NT2/D1 (cell line): Measurements from ENCODE around the gene GSG1L.

ENCODE experiments used
- DNase-seq: peaks from one replicate; pipeline ENCODE4 v3.0.0-alpha.2; 2011; ENCODE audit warnings: low read depth, low spot score
- H3K27me3 ChIP-seq: 2 replicates; pipeline ENCODE4 v1.6.0; 2011; ENCODE audit warnings: mild to moderate bottlenecking; ENCODE audit not compliant: insufficient read length, insufficient read depth
- H3K36me3 ChIP-seq: 2 replicates; pipeline ENCODE4 v1.6.1; 2011; ENCODE audit warnings: mild to moderate bottlenecking, low read length, mixed read lengths; ENCODE audit not compliant: insufficient read depth, insufficient read length
- H3K4me1 ChIP-seq: 2 replicates; pipeline ENCODE4 v1.5.1; 2011; ENCODE audit not compliant: insufficient read depth, insufficient read length
- H3K4me3 ChIP-seq: 2 replicates; pipeline ENCODE4 v1.5.1; 2011; ENCODE audit warnings: low read depth; ENCODE audit not compliant: insufficient read length
- H3K9ac ChIP-seq: 2 replicates; pipeline ENCODE4 v1.6.0; 2011; ENCODE audit warnings: low read depth; ENCODE audit not compliant: insufficient read length
- H3K9me3 ChIP-seq: 2 replicates; pipeline ENCODE4 v1.5.1; 2011; ENCODE audit warnings: mild to moderate bottlenecking, low read length; ENCODE audit not compliant: insufficient read depth
- SUZ12 ChIP-seq: IDR thresholded peaks from 2 replicates; pipeline ENCODE4 v1.6.1; 2011; ENCODE audit not compliant: insufficient read length, insufficient read depth; ENCODE audit errors: extremely low read depth
- YY1 ChIP-seq: IDR thresholded peaks from 2 replicates; pipeline ENCODE4 v1.6.1; 2011; ENCODE audit not compliant: insufficient read length, insufficient read depth
- ZNF274 ChIP-seq: IDR thresholded peaks from 2 replicates; pipeline ENCODE4 v1.6.1; 2011; ENCODE audit warnings: mild to moderate bottlenecking, low read depth, low read length

GSG1L gene

DNA sequence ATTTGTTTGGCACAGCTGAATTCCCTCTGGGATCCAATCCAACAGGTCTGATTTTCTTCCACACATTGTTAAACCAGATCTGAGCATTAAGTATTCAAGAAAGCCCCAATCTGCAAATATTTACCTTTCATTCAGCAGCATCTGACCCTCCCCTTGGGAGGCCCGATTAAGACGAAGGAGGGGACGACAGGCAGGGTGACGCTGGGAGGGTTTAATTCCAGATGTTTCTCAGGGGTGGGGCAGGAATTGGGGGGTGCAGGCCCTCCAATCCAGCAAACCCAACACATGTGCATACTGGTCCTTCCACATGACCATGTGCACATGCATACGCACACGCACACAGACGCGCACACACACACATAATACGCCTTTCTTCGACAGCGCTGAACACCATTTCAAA lies 240.5 kb downstream of the GSG1L start:
- no peak for DNase-seq
- no peaks in the 10 kb centered on the region for H3K27me3 ChIP-seq
- H3K9ac ChIP-seq, result no peak overlapping the region
- H3K9me3 ChIP-seq, result no peaks in the 10 kb centered on the region
- no peak overlapping the region for H3K4me3 ChIP-seq
- no peaks in the 10 kb centered on the region for H3K36me3 ChIP-seq
- TF ChIP-seq ZNF274, result no peak
- peaks cover 3% of the 10 kb centered on the region for H3K4me1 ChIP-seq

DNA sequence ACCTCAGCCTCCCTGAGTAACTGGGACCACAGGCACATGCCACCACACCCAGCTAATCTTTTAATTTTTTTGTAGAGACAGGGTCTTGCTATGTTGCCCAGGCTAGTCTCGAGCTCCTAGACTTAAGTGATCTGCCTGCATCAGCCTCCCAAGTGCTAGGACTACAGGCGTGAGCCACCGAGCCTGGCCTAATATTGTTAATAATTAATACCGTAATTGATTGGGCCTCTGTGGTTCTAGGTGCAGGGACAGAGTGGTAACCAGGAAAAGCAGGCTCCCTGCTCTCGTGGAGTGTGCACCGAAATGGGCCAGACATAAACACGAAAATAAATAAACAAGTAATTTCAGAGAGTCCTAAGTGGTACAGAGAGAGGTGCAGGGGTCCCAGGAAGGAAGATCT lies 241.0 kb downstream of the GSG1L start:
- DNase-seq, result no peak
- no peak for TF ChIP-seq SUZ12
- TF ChIP-seq YY1, result no peak
- no peak for TF ChIP-seq ZNF274
- Histone ChIP-seq H3K27me3 (no peaks in the 10 kb centered on the region), H3K4me1 (peaks cover 3% of the 10 kb centered on the region), H3K36me3 (no peaks in the 10 kb centered on the region), H3K4me3 (no peak overlapping the region), H3K9ac (no peak overlapping the region), H3K9me3 (no peaks in the 10 kb centered on the region)

DNA sequence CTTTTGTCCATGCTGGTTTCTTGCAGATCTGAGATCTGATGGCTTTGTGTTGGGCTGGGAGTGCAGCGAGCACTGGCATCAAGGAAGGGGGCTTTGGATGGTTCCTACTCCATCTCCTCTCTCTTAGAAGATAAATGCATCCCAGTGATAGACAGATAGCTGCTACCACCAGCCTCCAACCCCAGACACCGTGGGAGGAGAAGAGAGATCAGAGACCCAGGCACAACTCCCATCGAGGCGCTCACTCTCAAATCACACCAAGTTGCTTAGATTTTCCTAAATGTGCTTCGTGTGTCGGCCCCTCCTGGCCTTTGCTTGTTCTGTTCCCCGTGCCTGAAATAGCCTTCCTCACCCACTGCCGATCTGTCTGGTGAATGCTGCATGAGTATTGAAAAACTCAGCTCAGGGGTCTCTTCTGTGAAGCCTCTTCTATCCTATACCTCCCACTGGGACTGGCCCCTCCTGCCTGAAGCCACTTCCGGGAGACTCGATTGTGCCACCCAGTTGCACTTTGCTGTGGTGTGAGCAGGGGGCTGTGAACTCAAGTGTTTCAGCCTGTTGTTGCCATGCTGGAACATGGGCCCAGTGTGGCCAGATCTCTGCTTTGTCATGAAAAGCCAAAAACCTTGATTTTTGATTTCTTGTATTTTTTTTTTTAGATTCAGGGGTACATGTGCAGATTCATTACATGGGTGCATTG lies 242.7 kb downstream of the GSG1L start:
- TF ChIP-seq YY1 (no peak), ZNF274 (no peak), SUZ12 (no peak)
- no peak overlapping the region for H3K9ac ChIP-seq

DNA sequence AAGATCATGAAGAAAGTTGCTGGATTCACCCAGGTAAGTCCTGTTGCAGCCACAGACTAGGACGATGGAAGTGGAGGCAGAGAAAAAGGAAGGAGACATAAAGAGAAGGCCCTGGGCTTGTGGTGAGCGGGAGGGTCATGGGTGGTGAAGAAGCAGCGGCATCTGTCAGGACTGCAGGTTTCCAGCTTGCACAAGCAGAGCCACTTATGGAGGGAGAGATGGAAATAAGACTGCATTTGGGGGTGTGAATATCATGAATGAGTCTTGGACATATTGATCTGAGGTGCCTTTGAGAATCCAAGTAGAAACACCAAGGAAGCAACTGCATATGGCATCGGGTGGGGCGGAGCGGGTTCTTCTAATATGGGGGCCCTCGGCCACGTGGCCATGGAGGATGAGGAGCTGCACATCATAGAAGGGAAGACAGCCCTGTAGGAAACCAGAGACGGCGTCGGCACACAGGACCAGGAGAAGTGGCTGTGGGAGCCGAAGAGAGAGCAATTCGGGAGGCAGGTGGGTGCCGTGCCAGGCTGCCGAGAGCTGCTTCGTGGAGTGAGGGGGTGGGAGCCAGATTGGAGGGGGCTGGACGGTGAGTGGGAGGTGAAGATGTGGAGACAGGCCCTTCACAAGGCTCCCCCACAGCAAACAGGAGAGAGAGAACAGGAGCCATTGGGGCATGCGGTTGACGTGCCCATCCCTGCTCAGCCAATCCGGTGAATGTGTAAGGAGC lies 243.5 kb downstream of the GSG1L start:
- peaks cover 3% of the 10 kb centered on the region for H3K4me1 ChIP-seq
- TF ChIP-seq SUZ12, result no peak
- TF ChIP-seq YY1, result no peak
- no peak for TF ChIP-seq ZNF274
- no peak overlapping the region for H3K4me3 ChIP-seq
- no peak overlapping the region for H3K9ac ChIP-seq
- H3K9me3 ChIP-seq, result no peaks in the 10 kb centered on the region
- DNase-seq, result no peak
- no peaks in the 10 kb centered on the region for H3K27me3 ChIP-seq
- no peaks in the 10 kb centered on the region for H3K36me3 ChIP-seq

More for the DNA sequence above, 242.7 kb downstream of the GSG1L start:
- no peak for DNase-seq
- Histone ChIP-seq H3K4me3 (no peak overlapping the region), H3K27me3 (no peaks in the 10 kb centered on the region), H3K4me1 (peaks cover 3% of the 10 kb centered on the region), H3K36me3 (no peaks in the 10 kb centered on the region), H3K9me3 (no peaks in the 10 kb centered on the region)

DNA sequence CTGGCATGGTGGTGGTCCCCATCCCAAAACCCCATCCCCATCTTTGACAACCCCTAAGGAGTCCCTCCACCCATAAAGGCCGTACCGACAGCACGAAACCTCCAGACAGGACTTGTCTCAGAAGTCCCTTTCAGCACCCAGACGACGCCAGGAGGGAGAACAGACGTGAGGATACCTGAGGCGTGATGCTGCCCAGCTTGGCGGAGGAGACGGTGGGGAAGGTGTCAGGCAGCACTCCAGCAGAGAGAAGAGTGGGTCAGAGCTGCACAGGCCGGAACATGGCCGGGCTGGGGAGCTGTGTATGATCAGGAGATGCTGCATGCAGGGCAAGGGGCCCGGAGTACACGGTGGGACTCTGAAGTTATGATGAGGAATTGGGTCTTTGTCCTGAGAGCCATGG lies 244.2 kb downstream of the GSG1L start:
- Histone ChIP-seq H3K36me3 (no peaks in the 10 kb centered on the region), H3K4me1 (peaks cover 3% of the 10 kb centered on the region), H3K9ac (no peak overlapping the region), H3K4me3 (no peak overlapping the region), H3K9me3 (no peaks in the 10 kb centered on the region), H3K27me3 (no peaks in the 10 kb centered on the region)
- TF ChIP-seq ZNF274 (no peak), YY1 (no peak), SUZ12 (no peak)
- DNase-seq, result no peak

DNA sequence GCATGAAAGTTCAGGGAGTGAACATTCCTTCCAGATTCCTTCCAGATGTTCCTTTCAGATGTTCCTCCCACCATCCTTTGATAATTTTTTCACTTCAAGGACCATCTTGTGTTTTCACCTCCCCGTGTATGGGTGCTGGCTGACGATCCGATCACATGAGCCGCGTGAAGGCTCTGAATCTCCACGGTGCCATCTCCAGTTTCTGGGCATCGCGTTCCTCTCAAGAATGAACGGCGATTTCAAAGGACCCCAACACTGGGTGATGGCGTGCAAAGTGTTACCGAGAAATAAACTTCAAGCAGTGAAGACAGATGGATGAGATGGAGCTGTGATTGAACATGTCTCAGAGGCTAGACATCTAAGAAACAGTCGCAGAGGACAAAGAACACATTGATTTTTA lies 245.3 kb downstream of the GSG1L start:
- DNase-seq, result no peak
- Histone ChIP-seq H3K27me3 (no peaks in the 10 kb centered on the region), H3K36me3 (no peaks in the 10 kb centered on the region), H3K9me3 (no peaks in the 10 kb centered on the region), H3K4me1 (peaks cover 3% of the 10 kb centered on the region), H3K9ac (no peak overlapping the region), H3K4me3 (no peak overlapping the region)
- no peak for TF ChIP-seq SUZ12
- no peak for TF ChIP-seq YY1
- TF ChIP-seq ZNF274, result no peak

DNA sequence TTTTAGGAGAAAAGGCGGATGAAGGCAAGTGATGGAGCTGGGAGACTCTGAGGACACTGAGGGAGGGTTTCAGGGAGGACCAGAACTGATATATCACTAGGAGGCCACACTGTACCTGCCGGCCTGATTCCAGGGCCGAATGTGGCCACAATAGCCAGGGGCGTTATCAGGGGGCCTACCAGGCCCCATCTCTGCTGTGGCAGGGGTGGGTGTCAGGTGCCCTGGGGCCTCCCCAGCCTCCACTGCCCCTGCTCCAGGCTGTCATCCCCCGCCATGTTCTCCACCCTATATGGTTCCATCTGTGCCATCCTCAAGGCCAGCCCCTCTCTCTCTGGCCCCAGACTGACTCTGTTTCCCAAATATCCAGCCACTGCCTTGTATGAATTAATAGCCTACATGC lies 246.5 kb downstream of the GSG1L start:
- H3K4me1 ChIP-seq, result peaks cover 3% of the 10 kb centered on the region
- DNase-seq, result no peak
- TF ChIP-seq YY1 (no peak), ZNF274 (no peak), SUZ12 (no peak)
- no peaks in the 10 kb centered on the region for H3K27me3 ChIP-seq
- H3K4me3 ChIP-seq, result no peak overlapping the region
- H3K9me3 ChIP-seq, result no peaks in the 10 kb centered on the region
- no peaks in the 10 kb centered on the region for H3K36me3 ChIP-seq
- no peak overlapping the region for H3K9ac ChIP-seq
